PFSK-1 (cell line): Measurements from ENCODE around the gene KIF6.

ENCODE experiments used
- FOXP2 ChIP-seq: optimal IDR thresholded peaks from 2 replicates; pipeline ENCODE3; 2011; ENCODE audit warnings: borderline replicate concordance, control low read depth, inconsistent platforms; ENCODE audit not compliant: insufficient read depth; ENCODE audit errors: extremely low read length, extremely low read depth
- POLR2AphosphoS5 ChIP-seq: IDR thresholded peaks from 2 replicates; pipeline ENCODE4 v1.6.1; 2012; ENCODE audit warnings: low read depth, mild to moderate bottlenecking, control low read depth, low read length, moderate library complexity
- SIN3A ChIP-seq: IDR thresholded peaks from 2 replicates; pipeline ENCODE4 v1.6.1; 2012; ENCODE audit warnings: mild to moderate bottlenecking, low read length, moderate library complexity, borderline replicate concordance; ENCODE audit not compliant: insufficient read depth
- TAF1 ChIP-seq: IDR thresholded peaks from 2 replicates; pipeline ENCODE4 v1.6.1; 2012; ENCODE audit warnings: low read length, control low read depth, borderline replicate concordance; ENCODE audit not compliant: insufficient read depth
- TF ChIP-seq, protein P1 (sequence below), 2 experiments: IDR thresholded peaks; 2 replicates each; pipeline versions ENCODE4 v1.6.1 to v1.8.0; 2011 to 2012; ENCODE audit warnings: low read depth in 2 of 2, low read length in 2 of 2, control low read depth in 1 of 2, inconsistent platforms in 1 of 2, mild to moderate bottlenecking in 1 of 2, moderate library complexity in 1 of 2; ENCODE audit not compliant: insufficient read depth in 1 of 2

Gene KIF6

GRCh38 chr6:39428152-39428551 lies 297.1 kb downstream of the KIF6 start:
- TF ChIP-seq POLR2AphosphoS5 (no peak), SIN3A (no peak), TAF1 (no peak), FOXP2 (no peak)
- TF ChIP-seq, protein P1, sequence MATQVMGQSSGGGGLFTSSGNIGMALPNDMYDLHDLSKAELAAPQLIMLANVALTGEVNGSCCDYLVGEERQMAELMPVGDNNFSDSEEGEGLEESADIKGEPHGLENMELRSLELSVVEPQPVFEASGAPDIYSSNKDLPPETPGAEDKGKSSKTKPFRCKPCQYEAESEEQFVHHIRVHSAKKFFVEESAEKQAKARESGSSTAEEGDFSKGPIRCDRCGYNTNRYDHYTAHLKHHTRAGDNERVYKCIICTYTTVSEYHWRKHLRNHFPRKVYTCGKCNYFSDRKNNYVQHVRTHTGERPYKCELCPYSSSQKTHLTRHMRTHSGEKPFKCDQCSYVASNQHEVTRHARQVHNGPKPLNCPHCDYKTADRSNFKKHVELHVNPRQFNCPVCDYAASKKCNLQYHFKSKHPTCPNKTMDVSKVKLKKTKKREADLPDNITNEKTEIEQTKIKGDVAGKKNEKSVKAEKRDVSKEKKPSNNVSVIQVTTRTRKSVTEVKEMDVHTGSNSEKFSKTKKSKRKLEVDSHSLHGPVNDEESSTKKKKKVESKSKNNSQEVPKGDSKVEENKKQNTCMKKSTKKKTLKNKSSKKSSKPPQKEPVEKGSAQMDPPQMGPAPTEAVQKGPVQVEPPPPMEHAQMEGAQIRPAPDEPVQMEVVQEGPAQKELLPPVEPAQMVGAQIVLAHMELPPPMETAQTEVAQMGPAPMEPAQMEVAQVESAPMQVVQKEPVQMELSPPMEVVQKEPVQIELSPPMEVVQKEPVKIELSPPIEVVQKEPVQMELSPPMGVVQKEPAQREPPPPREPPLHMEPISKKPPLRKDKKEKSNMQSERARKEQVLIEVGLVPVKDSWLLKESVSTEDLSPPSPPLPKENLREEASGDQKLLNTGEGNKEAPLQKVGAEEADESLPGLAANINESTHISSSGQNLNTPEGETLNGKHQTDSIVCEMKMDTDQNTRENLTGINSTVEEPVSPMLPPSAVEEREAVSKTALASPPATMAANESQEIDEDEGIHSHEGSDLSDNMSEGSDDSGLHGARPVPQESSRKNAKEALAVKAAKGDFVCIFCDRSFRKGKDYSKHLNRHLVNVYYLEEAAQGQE (IDR thresholded peaks at IDR 0.05; ENCODE audit: insufficient read depth in 1 of 2, low read depth in 2 of 2, low read length in 2 of 2), result no peak

DNA sequence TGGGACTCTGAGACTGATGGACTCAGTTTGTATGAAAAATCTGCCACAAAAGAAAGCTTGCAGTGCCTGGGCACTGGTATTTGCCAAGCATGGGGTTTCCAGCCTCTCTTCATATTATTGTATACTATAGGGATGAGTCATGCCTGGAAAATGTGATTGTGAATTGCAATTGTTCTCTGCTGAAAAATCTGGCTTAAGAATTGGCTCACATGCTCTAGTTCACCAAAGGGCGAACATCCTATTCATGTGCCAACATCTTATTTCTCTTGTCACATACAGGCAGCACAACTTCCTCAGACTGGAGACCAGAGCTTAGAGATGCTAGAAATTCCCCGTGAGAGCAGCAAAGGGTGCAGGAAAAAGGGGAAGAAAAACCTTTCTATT lies 299.1 kb downstream of the KIF6 start:
- no peak for TF ChIP-seq SIN3A
- no peak for TF ChIP-seq POLR2AphosphoS5
- TF ChIP-seq, protein P1 (IDR thresholded peaks at IDR 0.05; ENCODE audit: insufficient read depth in 1 of 2, low read depth in 2 of 2, low read length in 2 of 2), result no peak
- no peak for TF ChIP-seq FOXP2
- TF ChIP-seq TAF1, result no peak

- TF ChIP-seq FOXP2 (no peak), POLR2AphosphoS5 (no peak), SIN3A (no peak), TAF1 (no peak)
- TF ChIP-seq, protein P1 (IDR thresholded peaks at IDR 0.05; ENCODE audit: insufficient read depth in 1 of 2, low read depth in 2 of 2, low read length in 2 of 2), result no peak
Observed at GRCh38 chr6:39425346-39426072, 299.7 kb downstream of the KIF6 start.

GRCh38 chr6:39424831-39425230 lies 300.4 kb downstream of the KIF6 start:
- TF ChIP-seq TAF1, result no peak
- TF ChIP-seq, protein P1 (IDR thresholded peaks at IDR 0.05; ENCODE audit: insufficient read depth in 1 of 2, low read depth in 2 of 2, low read length in 2 of 2), result no peak
- no peak for TF ChIP-seq POLR2AphosphoS5

DNA sequence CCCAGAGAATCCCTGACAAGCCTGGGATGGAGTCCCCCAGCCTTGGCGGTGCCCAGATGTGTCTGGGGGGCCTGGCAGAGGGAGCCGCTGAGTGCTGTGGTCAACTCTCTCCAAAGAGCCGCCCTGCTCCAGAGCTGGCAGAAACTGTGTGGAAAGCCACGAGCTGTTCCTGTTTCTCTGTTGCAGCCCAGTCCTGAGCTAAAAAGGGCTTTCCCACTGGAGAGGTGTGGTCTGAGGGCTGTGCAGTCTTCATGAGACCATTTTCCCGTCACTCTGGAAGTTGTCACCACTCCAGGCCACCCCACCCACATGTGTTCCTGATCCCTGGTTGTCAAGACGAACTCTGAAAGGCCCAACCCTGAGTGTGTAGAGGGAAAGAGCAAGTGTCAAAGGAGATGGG lies 303.0 kb downstream of the KIF6 start:
- TF ChIP-seq SIN3A (no peak), TAF1 (no peak), POLR2AphosphoS5 (no peak), FOXP2 (no peak)
- TF ChIP-seq, protein P1 (IDR thresholded peaks at IDR 0.05; ENCODE audit: insufficient read depth in 1 of 2, low read depth in 2 of 2, low read length in 2 of 2), result no peak
